Amniotic stem cell (primary cell): Measurements from ENCODE around the gene IKBKG.
"Not testable (repeated sequence)": the region's sequence is repeated elsewhere in the genome, so short reads cannot be mapped to it uniquely, and the experiment has no call there.

Experiments used
- DNase-seq: peaks from one replicate; lab custom pipeline; 2025; lab: John Stamatoyannopoulos, UW

IKBKG gene

GRCh38 chrX:154526901-154527675, 20.3 kb upstream of the IKBKG start:
- DNase-seq, result peak; percentile 33

- DNase-seq, result no peak
These were observed 18.2 kb upstream of the IKBKG start for GRCh38 chrX:154529206-154529612.

DNA sequence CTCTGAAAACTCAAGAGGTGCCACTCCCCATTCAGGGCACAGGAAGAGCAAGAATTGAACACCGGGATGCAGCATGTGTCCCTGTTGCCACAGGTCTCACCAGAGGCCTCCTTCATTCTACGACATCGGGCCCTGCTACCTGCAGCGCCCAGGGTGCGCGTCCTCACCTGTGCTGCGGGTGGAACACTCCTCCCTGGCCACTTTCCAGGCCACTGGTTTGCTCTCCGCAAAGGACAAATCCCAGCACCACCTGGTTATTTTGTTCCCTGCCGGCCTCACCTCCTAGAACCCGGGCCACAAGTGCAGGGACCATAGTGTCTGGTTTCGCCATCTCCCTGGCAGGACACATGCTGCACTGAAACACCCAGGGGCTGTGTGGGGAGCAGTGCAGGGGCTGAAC, 17.1 kb upstream of the IKBKG start:
- DNase-seq, result no peak

- no peak for DNase-seq
These were observed 15.8 kb upstream of the IKBKG start for GRCh38 chrX:154531626-154532025.

GRCh38 chrX:154532690-154533089, 14.7 kb upstream of the IKBKG start:
- no peak for DNase-seq

GRCh38 chrX:154534526-154535322, 12.7 kb upstream of the IKBKG start:
- peak; percentile 47 for DNase-seq

DNA sequence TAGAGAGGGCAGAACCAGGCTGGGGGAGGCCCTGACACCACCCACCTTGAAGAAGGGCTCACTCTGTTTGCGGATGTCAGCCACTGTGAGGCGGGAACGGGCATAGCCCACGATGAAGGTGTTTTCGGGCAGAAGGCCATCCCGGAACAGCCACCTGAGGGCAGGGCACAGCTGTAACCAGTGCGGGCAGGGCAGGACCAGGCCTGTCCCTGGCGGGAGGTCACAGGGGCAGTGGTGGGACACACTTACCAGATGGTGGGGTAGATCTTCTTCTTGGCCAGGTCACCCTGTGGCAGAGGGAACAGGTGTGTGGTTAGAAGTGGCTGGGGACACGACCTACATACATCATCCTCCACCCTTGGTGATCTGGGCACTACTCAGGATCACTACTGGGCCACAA, 11.5 kb upstream of the IKBKG start:
- DNase-seq, result no peak

DNA sequence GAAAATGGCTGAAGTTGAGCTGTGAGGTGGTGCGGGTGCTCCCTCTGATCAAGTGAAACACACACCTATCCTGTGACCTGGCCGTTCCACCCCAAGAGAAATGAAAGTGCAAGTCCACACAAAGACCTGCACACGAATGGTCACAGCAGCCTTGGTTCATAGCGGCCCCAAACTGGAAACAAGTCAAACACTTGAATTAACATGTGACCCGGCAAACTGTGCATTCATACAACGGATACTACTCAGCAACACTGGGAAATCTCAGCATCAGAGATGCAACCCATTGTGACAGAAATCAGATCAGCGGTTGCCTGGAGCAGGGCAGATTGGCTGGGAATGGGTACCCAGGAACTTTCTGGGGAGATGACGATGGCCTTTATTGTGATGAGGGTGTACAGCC, 8.3 kb upstream of the IKBKG start:
- no peak for DNase-seq

- not testable (repeated sequence) for DNase-seq
These were observed 7.1 kb upstream of the IKBKG start for GRCh38 chrX:154540365-154540764.

DNA sequence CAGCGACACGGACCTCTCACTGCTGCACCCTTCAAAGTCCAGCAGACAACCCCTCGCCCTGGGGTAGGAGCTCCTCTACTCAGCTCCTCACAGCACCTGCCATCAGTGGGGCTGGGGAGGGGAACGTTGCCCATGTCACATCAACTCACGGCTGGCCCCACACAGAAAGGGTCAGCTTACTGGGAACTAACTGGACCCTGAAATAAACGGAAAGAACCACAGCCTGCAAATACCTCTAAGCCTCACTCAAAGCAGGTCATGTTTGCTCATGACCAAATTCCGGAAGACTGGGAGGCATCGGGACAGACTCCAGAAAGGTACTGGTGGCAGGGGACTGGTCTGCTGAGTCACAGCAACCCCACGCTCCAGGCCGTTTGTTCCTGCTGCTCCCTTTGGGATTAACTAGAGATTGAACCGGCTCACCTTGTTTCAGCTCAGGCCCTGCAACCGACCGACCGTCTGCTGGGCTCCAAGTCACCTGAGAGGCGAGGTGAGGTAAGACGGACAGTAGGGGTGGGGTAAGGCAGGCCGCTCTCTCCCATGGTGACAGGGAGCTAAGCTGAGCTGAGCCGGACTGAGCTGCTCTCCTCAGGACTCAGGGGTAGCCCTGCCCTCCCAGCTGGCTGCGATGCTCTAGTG, 6.4 kb upstream of the IKBKG start:
- no peak for DNase-seq

DNA sequence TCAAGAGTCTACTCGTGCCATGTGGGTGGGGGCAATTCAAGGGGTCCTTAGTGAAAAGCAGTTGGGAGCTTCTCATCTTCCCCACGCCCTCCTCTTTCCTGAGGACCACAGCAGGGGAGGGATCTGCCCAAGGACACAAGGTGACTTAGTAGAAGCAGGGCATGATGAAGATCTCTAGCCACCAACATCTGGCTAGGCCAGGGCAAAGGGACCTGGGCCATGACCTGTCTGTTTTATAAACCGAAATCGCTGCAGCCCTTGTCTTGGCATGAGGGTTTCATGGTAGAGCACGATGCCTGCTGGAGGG, 5.9 kb upstream of the IKBKG start:
- DNase-seq, result no peak

GRCh38 chrX:154541896-154542722, 5.3 kb upstream of the IKBKG start:
- peak; percentile 71 for DNase-seq

- DNase-seq, result no peak
These were observed 4.5 kb upstream of the IKBKG start for GRCh38 chrX:154542723-154543424.

GRCh38 chrX:154545673-154546274, 1.6 kb upstream of the IKBKG start:
- DNase-seq, result no peak

DNA sequence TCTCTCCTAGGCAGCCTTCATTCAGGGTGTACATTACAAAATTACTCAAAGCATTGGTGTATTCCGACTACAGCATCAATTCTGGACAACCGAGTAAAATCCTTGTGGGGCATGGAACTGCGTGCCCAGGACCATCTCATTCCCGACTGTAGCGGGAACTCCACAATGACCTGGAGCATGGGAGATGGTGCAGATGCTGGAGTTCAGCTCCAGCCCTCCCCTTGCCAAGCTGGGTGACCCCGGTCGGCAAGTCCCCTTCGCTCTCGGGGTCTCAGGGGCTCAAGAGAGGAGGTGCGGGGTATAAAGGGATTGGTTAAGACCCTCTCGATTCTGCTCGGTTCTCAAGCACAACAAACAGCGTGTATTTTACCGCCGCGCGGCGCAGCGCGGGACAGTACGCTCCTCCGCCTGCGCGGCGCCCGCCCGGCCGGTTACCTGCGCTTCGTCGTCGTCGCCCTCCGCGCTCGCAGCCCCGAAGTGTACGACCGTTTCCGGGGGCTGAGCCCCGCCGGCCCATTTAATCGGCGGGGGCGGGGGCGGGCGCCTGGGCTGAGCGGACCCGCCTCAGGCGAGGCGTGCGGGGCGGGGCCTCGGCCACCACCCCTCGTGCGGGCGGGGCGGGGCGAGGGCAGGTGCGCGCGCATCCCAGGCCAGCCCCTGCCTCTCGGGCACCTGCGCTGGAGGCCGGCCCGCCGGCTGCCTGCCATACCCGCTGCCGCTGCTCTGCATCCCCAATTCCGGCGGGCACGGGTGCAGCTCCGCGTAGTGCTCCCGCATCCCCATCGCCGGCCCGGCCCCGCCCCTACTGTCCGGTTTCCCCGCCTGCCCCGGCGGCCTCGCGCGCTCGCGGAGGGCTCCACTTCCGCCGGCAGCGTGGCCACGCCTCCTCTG, 821 bp upstream of the IKBKG start, which contains the start of gene G6PD:
TSS of gene G6PD (minus strand) at position 493 of the 891 bp plus-strand sequence. CDS start 691 bp downstream, outside the sequence.
- peak; percentile 12 for DNase-seq

DNA sequence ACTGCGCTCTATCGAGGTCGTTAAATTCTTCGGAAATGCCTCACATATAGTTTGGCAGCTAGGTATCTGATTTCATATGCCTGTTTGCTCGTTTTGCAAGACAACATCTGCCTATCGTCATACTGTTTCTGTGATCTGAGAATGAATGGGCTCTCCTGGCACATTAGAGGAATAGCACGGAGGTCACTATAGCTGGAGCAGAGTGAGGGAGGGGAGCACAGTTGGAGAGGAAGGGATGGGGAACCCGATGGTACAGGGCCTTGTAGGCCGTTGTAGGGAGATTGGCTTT, 552 bp downstream of the IKBKG start:
- DNase-seq, result peak; percentile 3

DNA sequence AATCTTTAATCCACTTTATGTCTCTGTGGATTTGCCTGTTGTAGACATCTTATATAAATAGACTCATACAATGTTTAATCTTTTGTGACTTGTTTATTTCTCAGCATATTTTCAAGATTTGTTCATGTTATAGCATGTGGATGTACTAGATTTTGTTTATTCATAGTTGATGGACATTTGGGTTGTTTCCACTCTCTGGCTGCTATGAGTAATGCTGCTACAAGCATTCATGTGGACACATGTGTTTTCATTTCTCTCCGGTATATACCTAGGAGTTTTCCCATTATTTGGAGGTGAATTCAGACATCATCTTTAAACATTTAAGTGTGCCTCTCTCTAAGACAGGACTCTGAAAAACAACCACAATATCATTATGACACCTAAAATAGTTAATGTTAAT, 2.3 kb downstream of the IKBKG start:
- DNase-seq, result no peak

DNA sequence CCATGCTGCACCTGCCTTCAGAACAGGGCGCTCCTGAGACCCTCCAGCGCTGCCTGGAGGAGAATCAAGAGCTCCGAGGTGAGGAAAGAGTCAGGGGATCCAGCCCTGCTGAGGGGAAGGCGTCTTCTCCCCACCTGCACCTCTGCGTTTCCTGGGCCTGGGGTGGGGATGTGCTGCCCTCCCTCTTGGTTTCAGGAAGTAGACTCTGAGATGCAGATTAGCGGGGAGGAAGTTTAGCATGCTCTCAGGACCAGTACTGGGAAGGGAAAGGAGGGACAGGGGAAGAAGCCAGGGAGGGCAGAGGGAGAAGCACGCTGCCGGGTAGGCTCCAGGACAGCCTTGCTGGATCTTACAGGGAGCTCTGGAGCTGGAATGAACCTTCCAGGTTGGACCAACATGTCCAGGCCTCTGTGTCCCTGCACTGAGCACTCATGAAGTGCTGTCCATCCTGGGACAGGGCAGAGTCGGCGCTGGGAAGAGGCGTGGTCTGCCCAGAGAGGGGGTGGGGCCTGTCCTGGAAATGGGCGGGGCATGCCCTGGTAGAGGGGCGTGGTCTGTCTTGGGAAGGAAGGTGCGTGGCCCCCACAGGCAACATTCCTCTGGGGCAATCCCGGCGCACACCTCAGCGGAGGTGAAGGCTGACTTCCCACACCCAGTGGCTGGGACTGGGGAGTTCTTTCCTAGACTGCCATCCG, 4.8 kb downstream of the IKBKG start:
- DNase-seq, result not testable (repeated sequence)

DNA sequence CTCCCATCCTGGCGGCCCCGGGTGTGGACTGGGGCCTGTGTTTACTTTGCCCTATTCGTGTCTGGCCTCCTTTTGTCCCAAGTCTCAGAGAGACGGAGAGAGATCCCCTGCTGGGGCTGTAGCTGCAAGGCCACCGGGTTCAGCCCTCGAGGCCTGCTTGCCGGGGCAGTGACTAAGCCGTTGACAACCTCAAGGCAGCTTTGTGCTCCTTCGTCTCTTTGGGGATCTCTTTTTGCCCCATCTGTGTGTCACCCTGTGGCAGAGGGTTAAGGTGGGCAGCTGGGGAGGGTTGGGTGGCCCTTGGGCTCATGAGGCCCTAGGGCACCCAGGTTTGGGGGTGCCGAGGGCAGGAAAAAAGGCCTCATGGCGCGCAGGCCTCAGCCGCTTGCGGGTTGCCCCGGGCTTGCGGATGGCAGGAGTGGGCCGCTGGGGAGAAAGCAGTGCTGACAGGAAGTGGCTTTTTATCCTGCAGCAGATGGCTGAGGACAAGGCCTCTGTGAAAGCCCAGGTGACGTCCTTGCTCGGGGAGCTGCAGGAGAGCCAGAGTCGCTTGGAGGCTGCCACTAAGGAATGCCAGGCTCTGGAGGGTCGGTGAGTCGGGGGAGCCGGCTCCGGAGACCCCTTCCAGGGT, 10.8 kb downstream of the IKBKG start:
- DNase-seq, result not testable (repeated sequence)
